Gastrocnemius medialis (tissue), 4 donors: ENCODE data around the gene TRPC3.

Experiments
- POLR2A ChIP-seq, 2 donors: fragments of 450-650 bp; IDR thresholded peaks; one replicate each; pipeline ENCODE4 v1.6.1; 2017; ENCODE audit warnings: antibody characterized with exemption in 2 of 2, mild to moderate bottlenecking in 2 of 2, moderate library complexity in 2 of 2
- TF ChIP-seq, protein P1 (sequence below), 5 experiments: fragments of 450-650 bp in 3 of 5; fragments of 200-600 bp in 2 of 5; sonication (generic) in 2 of 5; IDR thresholded peaks in 4 of 5; conservative IDR thresholded peaks in 1 of 5; 1 replicate in 4 of 5; 2 replicates in 1 of 5; pipeline ENCODE4 v1.5.1; 2016 to 2019; ENCODE audit warnings: antibody characterized with exemption in 5 of 5, mild to moderate bottlenecking in 3 of 5, moderate library complexity in 3 of 5

DNA sequence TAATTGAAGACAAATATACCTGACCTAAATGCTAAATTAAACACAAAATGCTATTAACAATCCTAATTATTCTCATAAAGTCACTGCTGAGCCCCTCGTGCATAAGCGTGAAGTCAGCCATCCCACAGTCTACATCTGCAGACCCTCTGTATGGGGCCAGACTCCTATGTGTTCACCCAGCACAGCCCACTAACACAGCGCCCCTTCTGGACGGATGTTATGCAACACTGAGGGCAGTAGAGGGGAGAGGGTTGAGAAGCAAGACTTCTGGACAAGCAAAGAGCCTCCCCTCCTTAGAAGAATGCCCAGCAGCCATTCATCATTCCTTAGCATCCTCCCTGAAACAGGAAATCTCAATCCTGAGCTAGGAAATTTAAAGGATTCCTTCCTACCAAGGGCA lies 7.9 kb downstream of the TRPC3 start:
- TF ChIP-seq, protein P1, sequence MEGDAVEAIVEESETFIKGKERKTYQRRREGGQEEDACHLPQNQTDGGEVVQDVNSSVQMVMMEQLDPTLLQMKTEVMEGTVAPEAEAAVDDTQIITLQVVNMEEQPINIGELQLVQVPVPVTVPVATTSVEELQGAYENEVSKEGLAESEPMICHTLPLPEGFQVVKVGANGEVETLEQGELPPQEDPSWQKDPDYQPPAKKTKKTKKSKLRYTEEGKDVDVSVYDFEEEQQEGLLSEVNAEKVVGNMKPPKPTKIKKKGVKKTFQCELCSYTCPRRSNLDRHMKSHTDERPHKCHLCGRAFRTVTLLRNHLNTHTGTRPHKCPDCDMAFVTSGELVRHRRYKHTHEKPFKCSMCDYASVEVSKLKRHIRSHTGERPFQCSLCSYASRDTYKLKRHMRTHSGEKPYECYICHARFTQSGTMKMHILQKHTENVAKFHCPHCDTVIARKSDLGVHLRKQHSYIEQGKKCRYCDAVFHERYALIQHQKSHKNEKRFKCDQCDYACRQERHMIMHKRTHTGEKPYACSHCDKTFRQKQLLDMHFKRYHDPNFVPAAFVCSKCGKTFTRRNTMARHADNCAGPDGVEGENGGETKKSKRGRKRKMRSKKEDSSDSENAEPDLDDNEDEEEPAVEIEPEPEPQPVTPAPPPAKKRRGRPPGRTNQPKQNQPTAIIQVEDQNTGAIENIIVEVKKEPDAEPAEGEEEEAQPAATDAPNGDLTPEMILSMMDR (IDR thresholded peaks at IDR 0.05 in 4 of 5, conservative IDR thresholded peaks at IDR 0.05 in 1 of 5): no peak
- TF ChIP-seq POLR2A (IDR thresholded peaks at IDR 0.05): no peak
